D721Med (cell line): ENCODE data around the gene RPS2.
"Not testable (repeated sequence)": the region's sequence is repeated elsewhere in the genome, so short reads cannot be mapped to it uniquely, and the experiment has no call there.

Source experiments
- DNase-seq: peaks from one replicate; pipeline ENCODE4 v3.0.0; 2011; ENCODE audit warnings: low spot score; ENCODE audit not compliant: insufficient read length
- FAIRE-seq: peaks from 2 replicates; lab custom pipeline; 2011; peaks lifted over from hg19 to GRCh38; lab: Jason Lieb, UNC
- CTCF ChIP-seq: IDR thresholded peaks from 2 replicates; pipeline ENCODE4 v1.5.1; 2012; ENCODE audit warnings: mild to moderate bottlenecking, control low read depth; ENCODE audit not compliant: insufficient read depth; ENCODE audit errors: missing control alignments

Gene RPS2

DNA sequence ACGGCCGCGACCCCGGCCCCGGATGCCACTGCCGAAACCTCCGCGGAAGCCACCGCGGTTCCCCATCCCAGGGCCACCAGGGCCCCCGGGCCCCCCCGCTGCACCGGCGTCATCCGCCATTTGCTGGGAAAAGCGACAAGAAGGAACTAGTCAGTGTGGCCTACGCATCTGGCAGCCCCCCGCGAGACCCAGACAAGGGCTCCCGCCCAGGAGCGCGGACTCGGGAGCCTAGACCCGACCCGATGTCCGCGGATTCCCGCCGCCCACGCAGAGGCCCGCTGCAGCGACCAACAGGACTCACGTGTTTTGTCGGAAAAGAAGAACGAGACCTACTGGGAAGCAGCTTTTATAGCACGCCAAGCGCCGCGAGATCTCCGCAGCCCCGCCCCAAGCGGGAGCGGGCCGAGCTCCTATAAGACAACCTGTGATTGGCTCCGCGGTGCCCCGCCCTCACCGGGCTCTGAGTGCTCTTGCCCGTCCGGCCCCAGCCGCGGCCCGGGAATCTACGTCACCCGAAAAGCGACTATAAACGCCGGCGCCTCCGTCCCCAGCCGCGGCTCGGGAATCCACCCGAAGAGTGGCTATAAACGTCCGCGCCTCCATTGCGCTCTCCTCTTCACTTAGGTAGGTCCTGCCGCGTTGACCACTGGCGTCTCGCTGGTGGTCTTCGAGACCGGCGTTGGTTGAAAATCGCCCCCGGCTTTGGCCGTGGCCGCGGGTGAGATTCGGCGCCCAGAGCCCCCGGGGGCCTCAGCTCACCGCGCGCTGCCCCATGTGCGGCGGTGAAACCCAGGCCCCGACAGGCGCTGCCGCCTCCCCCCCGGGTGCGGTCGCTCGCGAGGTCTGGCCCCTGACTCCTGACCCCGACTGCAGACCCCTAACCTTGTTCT is at the start of gene RPS2:
Gene RPS2, minus strand, starts transcription at position 321 of the 890 bp plus-strand sequence. Its CDS starts 201 bp downstream, at position 120.
- no peak for FAIRE-seq
- TF ChIP-seq CTCF = no peak
- DNase-seq = peak; percentile 100

GRCh38 chr16:2013527-2013926 is 48.9 kb upstream of the RPS2 start:
- FAIRE-seq = no peak
- DNase-seq = no peak
- no peak for TF ChIP-seq CTCF

DNA sequence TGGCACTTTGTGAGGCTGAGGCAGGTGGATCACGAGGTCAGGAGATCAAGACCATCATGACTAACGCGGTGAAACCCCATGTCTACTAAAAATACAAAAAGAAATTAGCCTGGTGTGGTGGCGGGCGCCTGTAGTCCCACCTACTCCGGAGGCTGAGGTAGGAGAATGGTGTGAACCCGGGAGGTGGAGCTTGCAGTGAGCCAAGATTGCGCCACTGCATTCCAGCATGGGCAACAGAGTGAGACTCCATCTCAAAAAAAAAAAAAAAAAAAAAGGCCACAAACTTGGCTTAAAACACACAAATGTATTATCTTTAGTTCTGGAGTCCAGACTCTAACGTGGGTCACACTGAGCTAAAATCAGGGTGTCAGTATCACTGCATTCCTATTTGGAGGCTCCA is 47.1 kb upstream of the RPS2 start:
- DNase-seq, FAIRE-seq: not testable (repeated sequence)

DNA sequence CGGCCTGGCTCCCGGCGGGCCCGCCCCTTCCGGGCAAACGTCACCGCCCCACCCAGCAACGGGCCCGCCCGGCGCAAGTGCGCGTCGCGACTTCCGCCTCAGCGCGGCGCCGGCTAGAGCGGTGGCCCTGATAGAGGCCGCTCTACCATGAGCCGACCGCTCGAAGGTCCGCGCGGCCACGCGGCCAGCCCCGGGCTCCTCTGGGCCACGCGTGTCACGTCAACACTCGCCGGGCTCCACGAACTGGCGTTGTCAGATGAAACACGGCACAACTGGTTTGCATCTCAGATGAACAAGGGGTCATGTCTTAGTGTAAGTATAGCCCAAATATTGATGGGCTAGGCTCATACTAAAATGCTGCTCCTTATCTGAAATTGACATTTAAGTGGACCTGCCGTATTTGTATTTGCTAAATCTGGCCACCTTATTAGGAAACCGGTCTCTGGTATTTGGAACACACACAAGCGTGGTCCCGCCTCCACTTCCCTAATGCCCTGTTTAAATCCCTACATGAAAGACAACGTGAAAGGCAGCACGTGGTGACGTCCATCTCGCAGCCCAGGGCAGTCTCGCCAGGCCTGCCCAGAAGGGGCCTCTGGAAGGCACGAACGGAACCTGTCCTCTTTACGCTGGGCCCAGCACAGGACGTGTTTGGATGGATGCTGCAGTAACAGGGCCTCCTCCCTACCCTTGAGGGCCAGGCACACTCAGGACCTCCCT is 45.3 kb upstream of the RPS2 start, which contains the start of gene ZNF598:
Gene ZNF598, minus strand, starts transcription at position 31 of the 720 bp plus-strand sequence.
- no peak for FAIRE-seq
- DNase-seq = peak; percentile 94
- TF ChIP-seq CTCF = no peak

DNA sequence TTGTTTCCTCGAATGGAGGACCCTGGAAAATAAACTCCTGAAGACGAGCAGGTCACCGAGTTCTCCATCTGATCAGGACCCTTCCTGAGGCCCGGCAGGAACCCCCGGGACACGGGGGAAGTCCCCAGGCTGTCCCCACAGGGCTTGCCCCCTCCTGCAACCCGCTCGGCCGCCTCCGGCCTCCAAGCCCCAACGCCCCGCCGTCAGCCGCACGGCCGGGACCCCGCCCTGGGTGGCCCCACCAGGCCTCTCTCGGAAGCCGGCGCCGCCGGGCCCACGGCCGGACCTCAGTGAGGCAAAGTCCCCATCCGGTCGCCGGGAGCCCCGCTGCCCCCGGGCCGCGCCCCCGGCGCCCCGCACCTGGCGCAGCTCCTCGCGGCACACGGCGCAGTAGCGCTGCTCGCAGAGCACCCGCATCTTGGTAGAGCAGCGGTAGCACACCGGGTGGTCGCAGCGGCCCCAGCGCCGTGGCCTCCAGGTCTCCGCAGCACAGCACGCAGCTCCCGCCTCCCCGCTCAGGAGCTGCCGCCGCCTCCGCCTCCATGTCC is 44.6 kb upstream of the RPS2 start:
- DNase-seq = no peak
- no peak for TF ChIP-seq CTCF
- no peak for FAIRE-seq

GRCh38 chr16:2008631-2009163 is 44.1 kb upstream of the RPS2 start:
- no peak for TF ChIP-seq CTCF
- FAIRE-seq (no peak), DNase-seq (no peak)

DNA sequence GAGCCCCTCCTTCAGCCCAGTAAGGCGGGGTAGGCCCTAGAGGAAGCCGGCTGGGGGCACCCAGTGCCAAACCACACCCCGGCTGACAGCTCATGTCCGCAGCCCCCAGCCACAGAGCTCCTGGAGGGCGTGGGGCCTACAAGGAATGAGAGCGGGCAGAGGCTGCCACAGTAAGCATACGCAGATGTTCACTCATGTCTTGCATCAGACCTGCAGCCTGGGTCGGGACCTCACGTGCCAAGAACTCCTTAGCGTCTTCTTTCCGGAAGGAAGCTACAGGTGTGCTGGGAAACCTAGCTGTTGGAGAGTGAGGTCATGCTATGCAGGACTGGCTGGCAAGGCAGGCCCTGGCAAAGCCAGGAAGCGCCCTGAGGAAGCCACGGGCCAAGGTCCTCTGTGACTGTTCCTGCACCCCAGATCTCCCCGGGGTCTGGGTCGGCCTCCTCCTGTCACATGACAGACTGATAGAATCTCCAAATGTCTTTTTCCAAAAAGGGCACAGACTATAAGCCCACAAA is 43.4 kb upstream of the RPS2 start:
- FAIRE-seq (no peak), DNase-seq (no peak)
- no peak for TF ChIP-seq CTCF
